ENCODE data around the gene ATP13A3.

ATP13A3 gene

GRCh38 chr3:194386066-194386465, 100.7 kb downstream of the ATP13A3 start:
- Histone ChIP-seq H3K79me2 (ENCODE audit: insufficient read depth, low read length) (no peaks in the 10 kb centered on the region), H2AFZ (ENCODE audit: low read length) (no peak overlapping the region), H3K4me3 (ENCODE audit: low read depth, low read length, poor library complexity, severe bottlenecking) (no peak overlapping the region), H3F3A (ENCODE audit: insufficient read depth, low read length) (no peaks in the 10 kb centered on the region), H3K27me3 (ENCODE audit: insufficient read depth, low read length) (peaks cover 5% of the 10 kb centered on the region; the same call in 1 of the 2 replicates), H4K20me1 (ENCODE audit: insufficient read depth, low read length) (no peaks in the 10 kb centered on the region), H3K27ac (ENCODE audit: low read depth, low read length, poor library complexity, severe bottlenecking) (no peak overlapping the region), H3K9me2 (ENCODE audit: low read depth, low read length) (no peaks in the 10 kb centered on the region), H3K4me2 (ENCODE audit: low read length) (no peak overlapping the region), H3K4me1 (ENCODE audit: insufficient read depth, low read length, severe bottlenecking) (no peaks in the 10 kb centered on the region), H3K36me3 (ENCODE audit: insufficient read depth, low read length) (peaks cover 4% of the 10 kb centered on the region; the same call in 1 of the 2 replicates), H3K9me3 (ENCODE audit: low read length) (peaks cover 16% of the 10 kb centered on the region), H3K9ac (ENCODE audit: low read length) (no peak overlapping the region)
- no peak for TF ChIP-seq EZH2 (IDR thresholded peaks at IDR 0.05; ENCODE audit: borderline replicate concordance, low read length)
- TF ChIP-seq CTCF (IDR thresholded peaks at IDR 0.05; ENCODE audit: low read length), result no peak

GRCh38 chr3:194384569-194385001, 102.2 kb downstream of the ATP13A3 start:
- H4K20me1 ChIP-seq (ENCODE audit: insufficient read depth, low read length), result no peaks in the 10 kb centered on the region

DNA sequence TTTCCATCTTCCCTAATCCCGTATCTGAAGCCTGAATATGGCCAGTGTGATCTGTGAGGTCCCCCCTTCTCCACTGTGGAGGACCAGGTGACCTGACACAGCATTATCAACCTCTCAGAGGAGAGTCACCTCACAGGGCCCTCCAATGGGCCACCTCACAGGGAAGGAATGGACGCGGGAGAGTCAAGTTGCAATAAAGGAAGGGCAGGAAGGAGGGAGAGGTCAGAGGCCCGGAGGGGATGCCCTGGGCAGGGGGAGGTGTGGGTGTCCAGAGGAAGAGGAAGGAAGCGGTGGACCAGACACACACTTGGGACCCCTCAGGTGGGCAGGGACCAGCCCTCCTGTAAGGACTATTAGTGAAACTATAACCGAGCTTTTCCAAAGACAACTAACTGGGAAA, 102.6 kb downstream of the ATP13A3 start:
- Histone ChIP-seq H3K4me2 (ENCODE audit: low read length) (no peak overlapping the region), H3K9me2 (ENCODE audit: low read depth, low read length) (no peaks in the 10 kb centered on the region), H3F3A (ENCODE audit: insufficient read depth, low read length) (no peaks in the 10 kb centered on the region), H3K9ac (ENCODE audit: low read length) (no peak overlapping the region), H3K4me1 (ENCODE audit: insufficient read depth, low read length, severe bottlenecking) (no peaks in the 10 kb centered on the region), H4K20me1 (ENCODE audit: insufficient read depth, low read length) (no peaks in the 10 kb centered on the region), H2AFZ (ENCODE audit: low read length) (no peak overlapping the region), H3K4me3 (ENCODE audit: low read depth, low read length, poor library complexity, severe bottlenecking) (no peak overlapping the region), H3K36me3 (ENCODE audit: insufficient read depth, low read length) (no peaks in the 10 kb centered on the region), H3K9me3 (ENCODE audit: low read length) (no peaks in the 10 kb centered on the region), H3K27ac (ENCODE audit: low read depth, low read length, poor library complexity, severe bottlenecking) (no peak overlapping the region), H3K27me3 (ENCODE audit: insufficient read depth, low read length) (peaks cover 9% of the 10 kb centered on the region), H3K79me2 (ENCODE audit: insufficient read depth, low read length) (no peaks in the 10 kb centered on the region)
- TF ChIP-seq CTCF (IDR thresholded peaks at IDR 0.05; ENCODE audit: low read length), result no peak
- no peak for TF ChIP-seq EZH2 (IDR thresholded peaks at IDR 0.05; ENCODE audit: borderline replicate concordance, low read length)

More at GRCh38 chr3:194384569-194385001, 102.2 kb downstream of the ATP13A3 start:
- TF ChIP-seq CTCF (IDR thresholded peaks at IDR 0.05; ENCODE audit: low read length), result no peak
- no peak for TF ChIP-seq EZH2 (IDR thresholded peaks at IDR 0.05; ENCODE audit: borderline replicate concordance, low read length)
- no peak overlapping the region for H3K9ac ChIP-seq (ENCODE audit: low read length)
- peaks cover 9% of the 10 kb centered on the region for H3K27me3 ChIP-seq (ENCODE audit: insufficient read depth, low read length)
- H3K27ac ChIP-seq (ENCODE audit: low read depth, low read length, poor library complexity, severe bottlenecking), result no peak overlapping the region
- no peak overlapping the region for H3K4me3 ChIP-seq (ENCODE audit: low read depth, low read length, poor library complexity, severe bottlenecking)
- no peaks in the 10 kb centered on the region for H3K36me3 ChIP-seq (ENCODE audit: insufficient read depth, low read length)
- H2AFZ ChIP-seq (ENCODE audit: low read length), result no peak overlapping the region
- no peaks in the 10 kb centered on the region for H3K4me1 ChIP-seq (ENCODE audit: insufficient read depth, low read length, severe bottlenecking)
- H3K9me2 ChIP-seq (ENCODE audit: low read depth, low read length), result no peaks in the 10 kb centered on the region
- 0 out of 2 replicates have a peak, but pooled peaks cover 2% of the 10 kb centered on the region for H3K9me3 ChIP-seq (ENCODE audit: low read length)
- no peak overlapping the region for H3K4me2 ChIP-seq (ENCODE audit: low read length)
- H3F3A ChIP-seq (ENCODE audit: insufficient read depth, low read length), result no peaks in the 10 kb centered on the region
- no peaks in the 10 kb centered on the region for H3K79me2 ChIP-seq (ENCODE audit: insufficient read depth, low read length)
